ENCODE data around the gene COA5. TPM values are rescaled to one million over a fixed set of nuclear protein-coding genes. Genes with fewer than 3 reads are reported as not detected.

Gene COA5
- total and polyA plus RNA-seq, 4 donors: 9.7 to 42.0 (median 19.5) TPM

DNA sequence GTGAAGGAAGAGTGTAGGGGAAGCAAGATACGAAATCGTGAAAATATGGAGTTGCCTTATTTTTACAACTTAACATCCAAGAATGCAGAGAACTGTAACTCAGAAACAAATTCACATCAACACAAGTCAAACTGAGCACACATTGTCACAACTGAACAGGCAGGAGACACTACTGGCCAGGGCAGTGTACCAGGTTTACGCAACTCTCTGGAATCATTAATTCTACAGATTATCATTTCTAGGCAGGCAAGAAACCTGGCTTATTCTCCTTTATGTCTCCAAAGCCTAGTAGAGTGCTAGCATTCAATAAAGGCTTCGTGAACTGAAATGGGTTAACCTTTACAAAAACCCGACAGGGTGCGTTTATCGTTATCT lies 584 bp downstream of the COA5 start:
- H3K27me3 ChIP-seq (ENCODE audit: control insufficient read depth in 4 of 4, insufficient read depth in 4 of 4, low read length in 3 of 4): no peaks in the 10 kb centered on the region
- TF ChIP-seq EGR1 (IDR thresholded peaks at IDR 0.05; ENCODE audit: low read depth in 2 of 2) (no peak), HNF4A (conservative IDR thresholded peaks at IDR 0.05) (peak in 1 of 2 donors; percentile 14)
- H3K9ac ChIP-seq (ENCODE audit: low read depth in 1 of 2, low read length in 2 of 2): peak overlapping the region; percentile 66 to 97
- peaks cover 2 to 19% (median 11%) of the 10 kb centered on the region in 4 donors for H3K36me3 ChIP-seq (ENCODE audit: control insufficient read depth in 4 of 4, insufficient read depth in 3 of 4, low read depth in 1 of 4, low read length in 3 of 4)
- peak overlapping the region; percentile 70 to 97 (median 82) for H3K4me3 ChIP-seq (ENCODE audit: low read depth in 1 of 3, low read length in 3 of 3)
- no peak for DNase-seq (ENCODE audit: low spot score)
- H3K9me3 ChIP-seq (ENCODE audit: control insufficient read depth in 4 of 4, low read length in 3 of 4): no peaks in the 10 kb centered on the region
- H3K27ac ChIP-seq (ENCODE audit: low read depth in 1 of 2, low read length in 2 of 2): peak overlapping the region; percentile 85 to 96
- 5% methylated on average over 7 of the region's 7 CpGs for WGBS
- peaks cover 16 to 44% (median 34%) of the 10 kb centered on the region in 4 donors for H3K4me1 ChIP-seq (ENCODE audit: control insufficient read depth in 4 of 4, insufficient read depth in 4 of 4, low read length in 3 of 4)

DNA sequence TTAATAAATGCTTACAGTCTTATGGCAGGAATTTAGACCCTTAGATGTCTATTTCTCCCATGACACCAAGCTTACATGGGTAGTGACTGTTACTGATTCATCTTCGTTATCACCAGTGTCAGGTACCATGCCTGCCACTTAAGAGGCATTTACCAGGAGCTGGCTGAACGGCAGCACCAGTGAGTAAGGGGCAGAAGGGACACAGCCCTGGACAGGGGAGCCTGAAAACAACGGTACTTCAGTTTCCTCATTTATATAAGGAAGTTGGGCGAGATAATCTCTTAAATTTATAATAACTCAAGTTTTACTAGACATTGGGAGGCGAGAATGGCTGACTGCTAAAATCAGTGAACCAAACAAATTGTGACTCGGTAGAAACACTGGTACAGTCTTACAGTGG lies 1.2 kb downstream of the COA5 start:
- Histone ChIP-seq H3K9ac (ENCODE audit: low read depth in 1 of 2, low read length in 2 of 2) (peak overlapping the region in 1 of 2 donors; percentile 97), H3K9me3 (ENCODE audit: control insufficient read depth in 4 of 4, low read length in 3 of 4) (no peaks in the 10 kb centered on the region), H3K27me3 (ENCODE audit: control insufficient read depth in 4 of 4, insufficient read depth in 4 of 4, low read length in 3 of 4) (no peaks in the 10 kb centered on the region), H3K27ac (ENCODE audit: low read depth in 1 of 2, low read length in 2 of 2) (no peak overlapping the region), H3K4me1 (ENCODE audit: control insufficient read depth in 4 of 4, insufficient read depth in 4 of 4, low read length in 3 of 4) (peaks cover 16 to 44% (median 34%) of the 10 kb centered on the region in 4 donors), H3K36me3 (ENCODE audit: control insufficient read depth in 4 of 4, insufficient read depth in 3 of 4, low read depth in 1 of 4, low read length in 3 of 4) (peaks cover 4 to 16% (median 10%) of the 10 kb centered on the region in 4 donors), H3K4me3 (ENCODE audit: low read depth in 1 of 3, low read length in 3 of 3) (peak overlapping the region; percentile 70 to 97 (median 82))
- 63% methylated on average over 6 of the region's 6 CpGs for WGBS
- no peak for TF ChIP-seq REST (IDR thresholded peaks at IDR 0.05)
- DNase-seq (ENCODE audit: low spot score): no peak

- no peak overlapping the region for H3K27ac ChIP-seq (ENCODE audit: low read depth in 1 of 2, low read length in 2 of 2)
- WGBS: 89% methylated on average over 7 of the region's 7 CpGs
- no peaks in the 10 kb centered on the region for H3K27me3 ChIP-seq (ENCODE audit: control insufficient read depth in 4 of 4, insufficient read depth in 4 of 4, low read length in 3 of 4)
- peaks cover 3 to 16% (median 12%) of the 10 kb centered on the region in 4 donors for H3K36me3 ChIP-seq (ENCODE audit: control insufficient read depth in 4 of 4, insufficient read depth in 3 of 4, low read depth in 1 of 4, low read length in 3 of 4)
- peaks cover 16 to 44% (median 34%) of the 10 kb centered on the region in 4 donors for H3K4me1 ChIP-seq (ENCODE audit: control insufficient read depth in 4 of 4, insufficient read depth in 4 of 4, low read length in 3 of 4)
- no peak overlapping the region for H3K4me3 ChIP-seq (ENCODE audit: low read depth in 1 of 3, low read length in 3 of 3)
- DNase-seq (ENCODE audit: low spot score): no peak
- H3K9ac ChIP-seq (ENCODE audit: low read depth in 1 of 2, low read length in 2 of 2): no peak overlapping the region
- no peaks in the 10 kb centered on the region for H3K9me3 ChIP-seq (ENCODE audit: control insufficient read depth in 4 of 4, low read length in 3 of 4)
- no peak for TF ChIP-seq NR2F2 (IDR thresholded peaks at IDR 0.05)
- TF ChIP-seq HNF4G (IDR thresholded peaks at IDR 0.05): no peak
- no peak for TF ChIP-seq ZBTB33 (IDR thresholded peaks at IDR 0.05)
- TF ChIP-seq, protein P1, sequence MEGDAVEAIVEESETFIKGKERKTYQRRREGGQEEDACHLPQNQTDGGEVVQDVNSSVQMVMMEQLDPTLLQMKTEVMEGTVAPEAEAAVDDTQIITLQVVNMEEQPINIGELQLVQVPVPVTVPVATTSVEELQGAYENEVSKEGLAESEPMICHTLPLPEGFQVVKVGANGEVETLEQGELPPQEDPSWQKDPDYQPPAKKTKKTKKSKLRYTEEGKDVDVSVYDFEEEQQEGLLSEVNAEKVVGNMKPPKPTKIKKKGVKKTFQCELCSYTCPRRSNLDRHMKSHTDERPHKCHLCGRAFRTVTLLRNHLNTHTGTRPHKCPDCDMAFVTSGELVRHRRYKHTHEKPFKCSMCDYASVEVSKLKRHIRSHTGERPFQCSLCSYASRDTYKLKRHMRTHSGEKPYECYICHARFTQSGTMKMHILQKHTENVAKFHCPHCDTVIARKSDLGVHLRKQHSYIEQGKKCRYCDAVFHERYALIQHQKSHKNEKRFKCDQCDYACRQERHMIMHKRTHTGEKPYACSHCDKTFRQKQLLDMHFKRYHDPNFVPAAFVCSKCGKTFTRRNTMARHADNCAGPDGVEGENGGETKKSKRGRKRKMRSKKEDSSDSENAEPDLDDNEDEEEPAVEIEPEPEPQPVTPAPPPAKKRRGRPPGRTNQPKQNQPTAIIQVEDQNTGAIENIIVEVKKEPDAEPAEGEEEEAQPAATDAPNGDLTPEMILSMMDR (IDR thresholded peaks at IDR 0.05; ENCODE audit: low read depth, low read length, missing input control): no peak
- TF ChIP-seq TAF1 (conservative IDR thresholded peaks at IDR 0.05): no peak
- no peak for TF ChIP-seq RXRA (IDR thresholded peaks at IDR 0.05)
- no peak for TF ChIP-seq REST (IDR thresholded peaks at IDR 0.05)
- no peak for TF ChIP-seq JUND (IDR thresholded peaks at IDR 0.05)
- TF ChIP-seq EGR1 (IDR thresholded peaks at IDR 0.05; ENCODE audit: low read depth in 2 of 2): no peak
- no peak for TF ChIP-seq FOXA1 (IDR thresholded peaks at IDR 0.05)
- TF ChIP-seq FOXA2 (IDR thresholded peaks at IDR 0.05): no peak
- TF ChIP-seq GABPA (IDR thresholded peaks at IDR 0.05 in 1 of 2, conservative IDR thresholded peaks at IDR 0.05 in 1 of 2): no peak
- TF ChIP-seq HNF4A (conservative IDR thresholded peaks at IDR 0.05): no peak
- TF ChIP-seq MAX (IDR thresholded peaks at IDR 0.05): no peak
- no peak for TF ChIP-seq RAD21 (IDR thresholded peaks at IDR 0.05)
- no peak for TF ChIP-seq YY1 (IDR thresholded peaks at IDR 0.05)
- TF ChIP-seq ATF3 (IDR thresholded peaks at IDR 0.05): no peak
Observed at GRCh38 chr2:98606431-98606830, 1.9 kb downstream of the COA5 start.

All from liver (tissue), 9 donors.